Activated T-cell treated with anti-CD3 and anti-CD28 coated beads, Interleukin-2, amount 50 U/mL, for 72 hours (primary cell): ENCODE data around the gene PBXIP1. TPM values are rescaled to one million over a fixed set of nuclear protein-coding genes. Genes with fewer than 3 reads are reported as not detected.
"Not testable (repeated sequence)": the region's sequence is repeated elsewhere in the genome, so short reads cannot be mapped to it uniquely, and the experiment has no call there.

Experiments
- ATAC-seq, 2 donors: fragments of 150-1000 bp; cut with Tn5 transposase; replicated peaks in 1 of 2; 2 replicates each; pipeline ENCODE4 v1.10.0; 2021; ENCODE audit warnings: moderate library complexity in 2 of 2, mild to moderate bottlenecking in 1 of 2
- DNase-seq, 2 donors: peaks; one replicate each; pipeline ENCODE4 v3.0.0; 2021 to 2022; ENCODE audit warnings: mixed read lengths in 1 of 2
- H3K27ac Mint-ChIP-seq: one replicate; pipeline ENCODE4 v1.8.0; 2022; ENCODE audit warnings: mild to moderate bottlenecking, moderate library complexity, mixed read lengths
- H3K27me3 Mint-ChIP-seq: one replicate; pipeline ENCODE4 v1.8.0; 2022; ENCODE audit warnings: low read depth, mixed read lengths
- H3K36me3 Mint-ChIP-seq, 2 donors: one replicate each; pipeline ENCODE4 v1.8.0; 2022; ENCODE audit warnings: mixed read lengths in 2 of 2, mild to moderate bottlenecking in 1 of 2; ENCODE audit not compliant: insufficient read depth in 2 of 2
- H3K4me1 Mint-ChIP-seq: one replicate; pipeline ENCODE4 v1.8.0; 2022; ENCODE audit warnings: low read depth, mixed read lengths
- H3K4me3 Mint-ChIP-seq, 2 donors: one replicate each; pipeline ENCODE4 v1.8.0; 2022; ENCODE audit warnings: mild to moderate bottlenecking in 2 of 2, mixed read lengths in 2 of 2, moderate library complexity in 2 of 2
- H3K9me3 Mint-ChIP-seq, 2 donors: one replicate each; pipeline ENCODE4 v1.8.0; 2022; ENCODE audit warnings: mixed read lengths in 2 of 2
- total RNA-seq, 2 donors: library from RNA; stranded (reverse); gene quantifications; one replicate each; pipeline ENCODE4 v1.2.3, GENCODE V29; 2022

The PBXIP1 gene
- total RNA-seq, 2 donors from 2014 or later, result 28.0 to 48.0 TPM

DNA sequence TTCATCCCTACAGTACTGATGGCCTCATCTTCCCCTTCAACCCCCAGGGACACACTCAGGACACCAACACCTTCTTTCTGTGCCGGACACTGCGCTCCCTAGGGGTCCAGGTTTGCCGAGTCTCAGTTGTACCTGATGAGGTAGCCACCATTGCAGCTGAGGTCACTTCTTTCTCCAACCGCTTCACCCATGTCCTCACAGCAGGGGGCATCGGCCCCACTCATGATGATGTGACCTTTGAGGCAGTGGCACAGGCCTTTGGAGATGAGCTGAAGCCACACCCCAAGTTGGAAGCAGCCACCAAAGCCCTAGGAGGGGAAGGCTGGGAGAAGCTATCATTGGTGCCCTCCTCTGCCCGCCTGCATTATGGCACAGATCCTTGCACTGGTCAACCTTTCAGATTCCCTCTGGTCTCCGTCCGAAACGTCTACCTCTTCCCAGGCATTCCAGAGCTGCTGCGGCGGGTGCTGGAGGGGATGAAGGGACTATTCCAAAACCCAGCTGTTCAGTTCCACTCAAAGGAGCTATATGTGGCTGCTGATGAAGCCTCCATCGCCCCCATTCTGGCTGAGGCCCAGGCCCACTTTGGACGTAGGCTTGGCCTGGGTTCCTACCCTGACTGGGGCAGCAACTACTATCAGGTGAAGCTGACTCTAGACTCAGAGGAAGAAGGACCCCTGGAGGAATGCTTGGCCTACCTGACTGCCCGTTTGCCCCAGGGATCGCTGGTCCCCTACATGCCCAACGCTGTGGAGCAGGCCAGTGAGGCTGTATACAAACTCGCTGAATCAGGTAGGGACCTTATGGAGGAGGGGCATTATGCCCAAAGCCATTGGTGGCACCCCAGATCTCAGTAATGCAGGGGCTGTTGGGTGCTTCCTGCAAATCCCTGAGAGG is 32.4 kb upstream of the PBXIP1 start:
- DNase-seq, result no peak

GRCh38 chr1:154987326-154987725 is 31.4 kb upstream of the PBXIP1 start:
- DNase-seq, result no peak
- Mint-ChIP-seq H3K9me3 (no peaks in the 10 kb centered on the region), H3K4me3 (no peak overlapping the region), H3K27me3 (no peaks in the 10 kb centered on the region), H3K36me3 (peaks cover 2 to 6% of the 10 kb centered on the region in 2 donors), H3K4me1 (peaks cover 32% of the 10 kb centered on the region), H3K27ac (no peak overlapping the region)
- ATAC-seq, result no peak

More for the DNA sequence above, 32.4 kb upstream of the PBXIP1 start:
- Mint-ChIP-seq H3K4me3 (no peak overlapping the region), H3K9me3 (no peaks in the 10 kb centered on the region), H3K36me3 (peaks cover 2 to 6% of the 10 kb centered on the region in 2 donors), H3K27me3 (no peaks in the 10 kb centered on the region), H3K27ac (no peak overlapping the region), H3K4me1 (peaks cover 32% of the 10 kb centered on the region)
- ATAC-seq, result no peak

DNA sequence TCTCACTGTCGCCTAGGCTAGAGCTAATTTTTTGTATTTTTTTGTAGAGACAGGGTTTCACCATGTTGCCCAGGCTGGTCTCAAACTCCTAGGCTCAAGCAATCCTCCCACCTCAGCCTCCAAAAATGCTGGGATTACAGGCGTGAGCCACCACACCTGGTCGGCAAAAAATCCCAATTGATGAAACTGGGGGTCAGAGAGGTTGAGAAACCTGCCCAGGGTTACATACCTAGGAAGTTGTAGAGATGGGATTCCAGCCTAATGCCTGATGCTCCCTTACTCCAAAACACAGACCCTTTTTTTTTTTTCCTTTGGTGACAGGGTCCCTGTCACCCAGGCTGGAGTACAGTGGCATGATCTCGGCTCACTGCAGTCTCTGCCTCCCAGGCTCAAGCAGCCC is 30.8 kb upstream of the PBXIP1 start:
- not testable (repeated sequence) for H3K9me3 Mint-ChIP-seq, H3K27ac Mint-ChIP-seq, DNase-seq, H3K36me3 Mint-ChIP-seq, H3K4me3 Mint-ChIP-seq, H3K27me3 Mint-ChIP-seq, ATAC-seq
- peaks cover 32% of the 10 kb centered on the region for H3K4me1 Mint-ChIP-seq

DNA sequence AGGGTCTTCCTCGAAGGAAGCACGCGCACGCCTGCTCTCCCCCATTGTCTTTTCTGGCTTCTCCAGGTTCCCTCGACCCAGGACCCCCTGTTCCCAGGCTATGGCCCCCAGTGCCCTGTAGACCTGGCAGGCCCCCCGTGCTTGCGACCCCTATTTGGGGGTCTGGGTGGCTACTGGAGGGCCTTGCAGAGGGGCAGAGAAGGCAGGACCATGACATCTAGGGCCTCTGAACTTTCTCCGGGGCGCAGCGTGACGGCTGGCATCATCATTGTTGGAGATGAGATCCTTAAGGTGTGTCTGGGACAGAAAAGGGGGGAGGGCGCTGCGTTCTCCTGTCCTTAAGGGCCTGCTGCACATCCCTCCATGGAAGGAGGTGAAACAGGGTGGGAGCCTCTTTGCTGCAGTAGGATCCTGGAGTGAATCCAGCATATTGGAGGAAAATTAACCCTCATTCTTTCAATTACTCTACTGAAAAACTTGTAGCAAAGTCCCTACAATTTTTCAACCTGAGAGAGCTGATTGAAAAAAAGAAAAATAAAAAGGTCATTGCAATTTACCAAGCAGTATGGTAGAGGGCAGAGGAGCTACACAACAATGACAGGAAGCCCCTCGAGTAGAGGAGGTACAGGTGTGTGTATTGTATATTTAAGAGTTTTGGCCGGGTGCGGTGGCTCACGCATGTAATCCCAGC is 28.0 kb upstream of the PBXIP1 start:
- DNase-seq, result no peak
- ATAC-seq, result no peak
- Mint-ChIP-seq H3K36me3 (peaks cover 4 to 10% of the 10 kb centered on the region in 2 donors), H3K4me1 (peaks cover 22% of the 10 kb centered on the region), H3K9me3 (no peaks in the 10 kb centered on the region), H3K4me3 (no peak overlapping the region), H3K27ac (peak overlapping the region; percentile 88), H3K27me3 (no peaks in the 10 kb centered on the region)

- Mint-ChIP-seq H3K4me1 (peaks cover 14% of the 10 kb centered on the region), H3K27ac (peak within 1 kb of the TSS; percentile 88), H3K4me3 (no peak within 1 kb of the TSS), H3K9me3 (no peaks in the 10 kb centered on the region), H3K27me3 (no peaks in the 10 kb centered on the region), H3K36me3 (peaks cover 4 to 9% of the 10 kb centered on the region in 2 donors)
- ATAC-seq (peak; percentile 99 to 100), DNase-seq (peak; percentile 96 to 98)
These were observed 27.2 kb upstream of the PBXIP1 start, which contains the start of gene FLAD1 for GRCh38 chr1:154982897-154983648. Gene FLAD1 (plus strand): TSS chr1:154983344. CDS start chr1:154983695, 351 bp downstream.

DNA sequence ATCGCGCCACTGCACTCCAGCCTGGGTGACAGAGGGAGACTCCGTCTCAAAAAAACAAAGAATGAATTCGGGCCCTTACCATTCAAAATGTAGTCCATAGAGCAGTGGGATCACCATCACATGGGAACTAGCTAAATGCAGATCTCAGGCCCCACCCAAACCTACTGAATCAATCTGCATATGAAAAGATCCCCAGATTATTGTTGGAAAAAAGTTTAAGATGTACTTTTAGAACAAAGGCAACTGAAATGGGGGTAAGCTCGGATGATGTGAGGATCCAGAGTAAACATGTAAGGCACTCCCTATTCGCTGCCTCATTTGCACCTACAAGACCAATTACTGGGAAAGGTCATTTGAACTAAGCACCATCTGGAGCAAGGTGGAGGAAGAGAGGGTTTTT is 26.4 kb upstream of the PBXIP1 start:
- Mint-ChIP-seq H3K36me3 (peaks cover 6 to 9% of the 10 kb centered on the region in 2 donors), H3K27me3 (no peaks in the 10 kb centered on the region), H3K9me3 (no peaks in the 10 kb centered on the region), H3K4me3 (no peak overlapping the region), H3K27ac (no peak overlapping the region), H3K4me1 (peaks cover 10% of the 10 kb centered on the region)
- no peak for ATAC-seq
- no peak for DNase-seq

GRCh38 chr1:154978360-154978759 is 22.5 kb upstream of the PBXIP1 start:
- ATAC-seq, result no peak
- Mint-ChIP-seq H3K36me3 (peaks cover 6 to 9% of the 10 kb centered on the region in 2 donors), H3K9me3 (no peaks in the 10 kb centered on the region), H3K27ac (no peak overlapping the region), H3K27me3 (no peaks in the 10 kb centered on the region), H3K4me3 (no peak overlapping the region), H3K4me1 (no peaks in the 10 kb centered on the region)
- no peak for DNase-seq

DNA sequence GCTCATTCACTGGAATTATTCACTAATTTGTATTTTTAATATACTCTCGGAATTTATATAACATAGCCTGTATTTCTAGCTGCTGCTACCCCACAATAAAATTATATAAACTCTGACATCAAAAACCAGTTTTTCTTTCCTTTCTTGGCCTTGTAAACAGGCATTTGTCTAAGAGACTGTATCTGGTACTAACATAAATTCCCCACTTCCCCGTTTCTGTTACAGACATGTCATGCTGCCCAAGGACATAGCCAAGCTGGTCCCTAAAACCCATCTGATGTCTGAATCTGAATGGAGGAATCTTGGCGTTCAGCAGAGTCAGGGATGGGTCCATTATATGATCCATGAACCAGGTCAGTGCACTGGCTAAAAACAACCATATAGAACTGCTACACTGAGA is 21.9 kb upstream of the PBXIP1 start:
- H3K27ac Mint-ChIP-seq, result peak overlapping the region; percentile 55
- peak overlapping the region in 1 of 2 donors; percentile 37 for H3K4me3 Mint-ChIP-seq
- not testable (repeated sequence) for H3K27me3 Mint-ChIP-seq, H3K4me1 Mint-ChIP-seq, DNase-seq, H3K9me3 Mint-ChIP-seq, H3K36me3 Mint-ChIP-seq, ATAC-seq

- no peaks in the 10 kb centered on the region for H3K9me3 Mint-ChIP-seq
- DNase-seq (peak; percentile 65 to 70), ATAC-seq (peak in 1 of 2 donors; percentile 8)
- no peaks in the 10 kb centered on the region for H3K27me3 Mint-ChIP-seq
- peaks cover 27% of the 10 kb centered on the region for H3K4me1 Mint-ChIP-seq
- no peak overlapping the region for H3K4me3 Mint-ChIP-seq
- peaks cover 7 to 8% of the 10 kb centered on the region in 2 donors for H3K36me3 Mint-ChIP-seq
- H3K27ac Mint-ChIP-seq, result no peak overlapping the region
These were observed 19.6 kb upstream of the PBXIP1 start for GRCh38 chr1:154975409-154976059.

DNA sequence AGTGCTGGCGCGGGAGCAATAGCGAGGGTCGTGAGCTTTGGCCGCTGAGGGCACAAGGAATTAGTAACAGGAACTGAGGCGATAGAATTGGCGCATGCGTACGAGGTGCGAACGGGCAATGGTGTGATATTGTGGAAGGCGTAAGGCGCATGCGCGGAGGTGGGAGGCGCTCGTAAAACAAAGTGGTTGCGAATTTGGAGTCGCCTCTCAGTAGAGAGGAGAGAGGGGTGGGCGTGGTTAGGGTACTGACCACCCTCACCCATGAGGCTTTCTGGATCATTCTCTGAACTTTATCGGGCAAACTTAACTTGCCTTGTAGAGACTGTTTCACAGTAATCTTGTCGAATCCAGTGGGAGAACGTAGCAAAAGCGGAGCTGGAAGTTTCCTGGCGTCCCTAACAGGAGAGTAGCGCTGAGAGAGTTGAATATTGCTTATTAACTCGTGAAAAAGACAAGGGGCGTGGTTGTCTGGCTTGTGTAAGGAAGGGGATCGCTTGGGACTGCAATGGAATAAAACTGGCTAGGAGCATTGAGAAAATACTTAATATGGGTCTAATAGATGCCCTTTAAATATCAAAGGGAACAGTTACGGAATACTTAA is 19.0 kb upstream of the PBXIP1 start:
- DNase-seq (peak; percentile 94 to 95), ATAC-seq (peak; percentile 64 to 65)
- Mint-ChIP-seq H3K36me3 (peaks cover 7 to 8% of the 10 kb centered on the region in 2 donors), H3K9me3 (no peaks in the 10 kb centered on the region), H3K4me3 (no peak overlapping the region), H3K27me3 (no peaks in the 10 kb centered on the region), H3K27ac (no peak overlapping the region), H3K4me1 (peaks cover 28% of the 10 kb centered on the region)

DNA sequence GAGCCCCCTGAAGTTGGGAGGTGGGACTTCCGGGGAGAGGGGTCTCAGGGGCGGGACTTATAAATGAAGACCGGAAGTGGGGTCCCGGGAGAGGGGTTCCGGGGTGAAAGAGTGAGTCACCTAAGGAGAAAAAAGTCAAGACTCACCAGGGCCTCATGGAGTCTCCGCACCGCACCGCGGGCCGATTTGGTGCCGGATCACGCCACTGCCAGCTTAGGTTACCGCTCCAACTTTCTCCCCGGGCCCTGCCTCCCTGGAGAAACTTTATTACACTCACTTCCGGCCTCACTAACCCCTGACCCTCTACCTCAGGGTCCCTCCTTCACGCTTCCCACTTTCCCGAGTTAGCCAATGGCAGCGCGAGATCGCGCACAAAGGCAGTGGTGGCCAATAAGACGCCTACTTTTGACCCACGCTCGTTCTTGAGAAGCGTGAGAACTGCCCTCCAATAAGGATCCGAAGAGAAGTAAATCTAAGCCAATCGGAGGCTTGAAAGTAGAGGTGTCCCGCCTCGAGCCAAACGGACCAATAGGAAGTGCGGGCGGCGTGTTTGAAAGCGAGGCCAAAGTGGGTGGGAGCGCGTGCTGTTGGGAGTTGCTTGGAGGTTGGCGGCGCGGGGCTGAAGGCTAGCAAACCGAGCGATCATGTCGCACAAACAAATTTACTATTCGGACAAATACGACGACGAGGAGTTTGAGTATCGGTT is 18.4 kb upstream of the PBXIP1 start, which contains the start of gene CKS1B:
TSS of gene CKS1B (plus strand) at position 580 of the 706 bp plus-strand sequence. CDS start at position 645, 65 bp downstream.
- Mint-ChIP-seq H3K27ac (no peak within 1 kb of the TSS), H3K4me3 (no peak within 1 kb of the TSS), H3K27me3 (no peaks in the 10 kb centered on the region), H3K4me1 (peaks cover 33% of the 10 kb centered on the region), H3K36me3 (peaks cover 3 to 4% of the 10 kb centered on the region in 2 donors), H3K9me3 (no peaks in the 10 kb centered on the region)
- ATAC-seq (peak; percentile 84 to 87), DNase-seq (peak; percentile 92 to 96)
